Measurements from ENCODE around the gene OR2T8.

- TF ChIP-seq POLR2A (IDR thresholded peaks at IDR 0.05) (no peak), POLR2AphosphoS5 (IDR thresholded peaks at IDR 0.05) (no peak), EP300 (IDR thresholded peaks at IDR 0.05; ENCODE audit: low read depth) (no peak), CTCF (IDR thresholded peaks at IDR 0.05) (no peak)
These were observed 4.8 kb downstream of the OR2T8 start, which contains the start of gene OR2AJ1 for GRCh38 chr1:247924868-247925267.

Measured in transverse colon (tissue), 4 donors.